CD4-positive, alpha-beta memory T cell (primary cell): ENCODE data around the gene C19orf25. TPM values are rescaled to one million over a fixed set of nuclear protein-coding genes. Genes with fewer than 3 reads are reported as not detected.

Experiments
- CTCF ChIA-PET: fragments of 350-600 bp; sonication (Branson Sonifier 250); formaldehyde crosslinking; loops from one replicate; lab custom pipeline; 2021; ENCODE audit warnings: inconsistent platforms; ENCODE audit not compliant: partially characterized antibody; lab: Charles Lee
- POLR2A ChIA-PET: fragments of 350-600 bp; sonication (Branson Sonifier 250); formaldehyde crosslinking; loops from one replicate; lab custom pipeline; 2021; ENCODE audit not compliant: partially characterized antibody; lab: Charles Lee
- DNase-seq, 5 donors: peaks; one replicate each; pipeline versions ENCODE4 v3.0.0 to v3.0.0-alpha.2; 2020 to 2022; ENCODE audit warnings: mixed read lengths in 1 of 5
- H3K27ac ChIP-seq: one replicate; pipeline ENCODE4 v1.7.0; 2013; ENCODE audit warnings: low read depth, low read length
- H3K27me3 ChIP-seq: 2 replicates; pipeline ENCODE4 v1.7.0; 2013; ENCODE audit warnings: mild to moderate bottlenecking, low read length, moderate library complexity; ENCODE audit not compliant: insufficient read depth
- H3K36me3 ChIP-seq: 2 replicates; pipeline ENCODE4 v1.7.0; 2013; ENCODE audit warnings: mild to moderate bottlenecking, low read length, moderate library complexity; ENCODE audit not compliant: insufficient read depth
- H3K4me1 ChIP-seq: 2 replicates; pipeline ENCODE4 v1.7.0; 2013; ENCODE audit warnings: mild to moderate bottlenecking, low read length, moderate library complexity; ENCODE audit not compliant: insufficient read depth
- H3K4me3 ChIP-seq, 2 donors: one replicate each; pipeline ENCODE4 v1.7.0; 2013; ENCODE audit warnings: low read length in 2 of 2, mild to moderate bottlenecking in 1 of 2
- H3K9me3 ChIP-seq, 2 donors: one replicate each; pipeline ENCODE4 v1.7.0; 2013; ENCODE audit warnings: low read length in 2 of 2, control low read depth in 1 of 2; ENCODE audit not compliant: control insufficient read depth in 1 of 2
- H3K27ac Mint-ChIP-seq, 7 donors: one replicate each; pipeline ENCODE4 v1.8.0; 2020 to 2021; ENCODE audit warnings: mixed read lengths in 7 of 7, mild to moderate bottlenecking in 6 of 7, inconsistent platforms in 3 of 7, moderate library complexity in 3 of 7
- H3K27me3 Mint-ChIP-seq, 2 donors: one replicate each; pipeline ENCODE4 v1.8.0; 2020 to 2021; ENCODE audit warnings: mixed read lengths in 2 of 2
- H3K36me3 Mint-ChIP-seq, 2 donors: one replicate each; pipeline ENCODE4 v1.8.0; 2020 to 2021; ENCODE audit warnings: mixed read lengths in 2 of 2, inconsistent platforms in 1 of 2, mild to moderate bottlenecking in 1 of 2
- H3K4me1 Mint-ChIP-seq, 4 donors: one replicate each; pipeline ENCODE4 v1.8.0; 2020 to 2021; ENCODE audit warnings: mixed read lengths in 4 of 4, mild to moderate bottlenecking in 1 of 4
- H3K4me3 Mint-ChIP-seq, 8 donors: one replicate each; pipeline ENCODE4 v1.8.0; 2020 to 2021; ENCODE audit warnings: mixed read lengths in 8 of 8, mild to moderate bottlenecking in 7 of 8, moderate library complexity in 6 of 8, inconsistent platforms in 3 of 8
- H3K9me3 Mint-ChIP-seq, 8 donors: one replicate each; pipeline ENCODE4 v1.8.0; 2020 to 2021; ENCODE audit warnings: mixed read lengths in 8 of 8, mild to moderate bottlenecking in 5 of 8, inconsistent platforms in 3 of 8, moderate library complexity in 1 of 8
- intact Hi-C: fragments of 100-400 bp; cut with micrococcal nuclease; formaldehyde crosslinking; loops from one replicate; pipeline ENCODE4 v1.15.1; 2023
- polyA plus RNA-seq, 2 donors: library from polyadenylated mRNA; unstranded; fragments of 300-500 nt; fragmentation: Illumina TruSeq; gene quantifications; one replicate each; pipeline ENCODE4 v1.2.3, GENCODE V29; 2021
- total RNA-seq, 2 experiments: library from RNA; stranded (reverse); gene quantifications; one replicate each; pipeline ENCODE4 v1.2.3, GENCODE V29; 2021

The C19orf25 gene
- total RNA-seq (10 to 100 TPM; 68.8 to 79.8 TPM), polyA plus RNA-seq (10 to 100 TPM; 41.5 to 48.9 TPM)

DNA sequence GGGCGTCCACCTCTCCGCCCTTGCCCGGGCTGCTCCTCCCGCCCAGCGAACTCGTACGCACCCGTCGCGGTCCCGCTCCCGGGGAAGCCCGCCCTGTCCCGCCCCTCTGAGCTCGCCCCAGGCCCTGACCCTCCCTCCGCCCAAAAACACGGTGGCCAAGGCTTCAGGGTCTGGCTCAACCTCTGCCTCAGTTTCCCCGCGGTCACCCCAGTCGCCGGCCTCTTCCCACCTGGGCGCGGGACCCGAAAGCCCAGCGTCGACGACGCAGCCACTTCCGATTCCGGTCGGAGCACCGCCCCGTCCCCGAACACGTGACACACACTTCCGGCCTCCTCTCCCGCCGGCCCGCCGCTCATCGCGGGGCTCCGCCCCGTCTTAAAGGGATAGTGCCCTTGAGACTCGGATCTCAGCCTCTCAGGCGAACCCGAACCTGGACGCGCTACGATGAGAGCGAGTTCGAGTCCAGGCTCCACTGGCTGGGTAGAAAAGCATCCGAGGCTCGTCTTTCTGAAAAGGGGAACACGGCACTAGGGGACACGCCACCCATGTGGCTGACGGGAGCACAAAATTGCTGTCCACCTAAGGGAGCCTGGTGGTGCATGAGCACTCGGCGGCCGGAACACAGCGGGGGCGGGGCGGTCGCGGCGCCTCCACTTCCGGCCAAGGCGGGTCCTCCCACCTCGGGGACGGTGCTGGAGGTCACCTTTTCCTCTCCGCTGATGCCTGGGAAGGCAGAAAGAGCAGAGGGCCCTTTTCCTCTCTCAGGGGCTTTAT, at the start of gene C19orf25:
C19orf25 (minus strand) TSS at position 282 of the 774 bp plus-strand sequence. CDS start 312 bp downstream, outside the sequence.
- peak; percentile 87 to 91 (median 89) for DNase-seq
- peaks cover 14% of the 10 kb centered on the region for H3K4me1 ChIP-seq
- H3K36me3 ChIP-seq: no peaks in the 10 kb centered on the region
- intact Hi-C loops: loop anchor here (1.0 kb wide), 2 partner anchors 9 to 11 kb away; partner anchors contain the start of gene PCSK4
- no peaks in the 10 kb centered on the region for H3K27me3 ChIP-seq
- Mint-ChIP-seq H3K4me3 (peak within 1 kb of the TSS; percentile 97 to 100 (median 98)), H3K4me1 (peaks cover 6 to 32% (median 14%) of the 10 kb centered on the region in 4 donors), H3K9me3 (no peaks in the 10 kb centered on the region), H3K36me3 (peaks cover 4 to 7% of the 10 kb centered on the region in 2 donors), H3K27ac (peak within 1 kb of the TSS; percentile 87 to 99 (median 97)), H3K27me3 (no peaks in the 10 kb centered on the region)
- H3K9me3 ChIP-seq: no peaks in the 10 kb centered on the region
- ChIA-PET CTCF (no interaction called here), POLR2A (interaction anchor here (0.7 to 1.5 kb wide), 3 partner anchors 9 to 12 kb away, joined by 3 to 5 read pairs (median 4); partner anchors contain the start of gene REEP6)
- H3K27ac ChIP-seq: peak within 1 kb of the TSS; percentile 76
- H3K4me3 ChIP-seq: peak within 1 kb of the TSS; percentile 46 to 52

DNA sequence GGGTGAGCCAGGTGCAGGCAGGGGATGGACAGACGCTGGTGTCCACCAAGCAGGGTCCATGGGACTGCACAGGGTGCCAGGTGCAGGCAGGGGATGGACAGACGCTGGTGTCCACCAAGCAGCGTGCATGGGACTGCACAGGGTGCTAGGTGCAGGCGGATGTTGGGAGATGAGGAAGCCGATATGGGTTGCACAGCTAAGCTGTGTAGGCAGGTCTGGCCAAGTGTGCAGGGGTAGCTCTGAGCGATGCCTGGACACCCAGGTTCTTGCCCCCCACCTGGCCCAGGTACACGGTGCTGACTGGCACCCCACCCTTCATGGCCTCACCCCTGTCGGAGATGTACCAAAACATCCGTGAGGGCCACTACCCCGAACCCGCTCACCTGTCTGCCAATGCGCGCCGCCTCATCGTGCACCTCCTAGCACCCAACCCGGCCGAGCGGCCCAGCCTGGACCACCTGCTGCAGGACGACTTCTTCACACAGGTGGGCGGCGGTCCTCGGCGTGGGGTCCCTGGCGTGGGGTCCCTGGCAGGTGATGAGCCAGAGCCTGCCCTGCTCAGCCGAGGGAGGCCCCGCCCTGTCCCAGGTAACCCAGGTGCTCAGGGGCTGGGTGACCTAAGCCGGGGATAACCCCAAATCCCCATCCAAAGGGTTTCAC, 48.8 kb upstream of the C19orf25 start:
- ChIA-PET CTCF (no interaction called here), POLR2A (no interaction called here)
- H3K4me1 ChIP-seq: no peaks in the 10 kb centered on the region
- H3K27me3 Mint-ChIP-seq: peaks cover 23% of the 10 kb centered on the region in 2 donors
- H3K4me1 Mint-ChIP-seq: peaks cover 0 to 9% (median 7%) of the 10 kb centered on the region in 4 donors
- no peak overlapping the region for H3K27ac Mint-ChIP-seq
- no peak overlapping the region for H3K4me3 Mint-ChIP-seq
- peaks cover 10% of the 10 kb centered on the region for H3K27me3 ChIP-seq
- H3K9me3 ChIP-seq: no peaks in the 10 kb centered on the region
- no peak for DNase-seq
- no peaks in the 10 kb centered on the region for H3K36me3 ChIP-seq
- no peak overlapping the region for H3K4me3 ChIP-seq
- intact Hi-C loops: no loop called here
- H3K9me3 Mint-ChIP-seq: peaks cover 0 to 3% (median 0%) of the 10 kb centered on the region in 8 donors
- no peaks in the 10 kb centered on the region for H3K36me3 Mint-ChIP-seq
- H3K27ac ChIP-seq: no peak overlapping the region

DNA sequence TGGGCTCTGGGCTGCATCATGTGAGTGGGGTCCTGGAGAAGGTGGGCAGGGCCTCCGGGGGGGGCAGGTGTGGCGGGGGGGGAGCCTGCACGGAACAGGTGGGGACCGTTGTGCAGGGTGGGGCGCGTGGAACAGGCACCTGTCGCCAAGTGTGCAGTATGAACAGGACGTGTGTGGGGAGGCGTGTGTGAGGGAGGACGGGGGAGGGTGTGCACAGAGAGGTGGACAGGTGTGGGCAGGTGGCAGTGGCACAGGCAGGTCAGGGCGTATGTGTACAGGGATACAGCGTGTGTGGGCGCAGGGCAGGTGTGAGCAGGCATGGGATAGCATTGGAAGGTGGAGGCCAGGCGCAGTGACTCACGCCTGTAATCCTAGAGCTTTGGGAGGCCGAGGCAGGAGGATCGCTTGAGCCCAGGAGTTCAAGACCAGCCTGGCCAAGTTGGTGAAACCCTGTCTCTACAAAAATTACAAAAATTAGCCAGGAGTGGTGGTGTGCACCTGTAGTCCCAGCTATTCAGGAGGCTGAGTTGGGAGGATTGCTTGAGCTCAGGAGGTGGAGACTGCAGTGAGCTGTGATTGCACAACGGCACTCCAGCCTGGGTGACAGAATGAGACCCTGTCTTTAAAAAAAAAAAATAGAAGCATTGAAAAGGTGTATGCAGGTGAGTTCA, 48.1 kb upstream of the C19orf25 start:
- Mint-ChIP-seq H3K4me3 (no peak overlapping the region), H3K4me1 (peaks cover 0 to 9% (median 7%) of the 10 kb centered on the region in 4 donors), H3K27ac (no peak overlapping the region), H3K27me3 (peaks cover 23% of the 10 kb centered on the region in 2 donors), H3K9me3 (peaks cover 0 to 3% (median 0%) of the 10 kb centered on the region in 8 donors), H3K36me3 (no peaks in the 10 kb centered on the region)
- intact Hi-C loops: no loop called here
- POLR2A ChIA-PET: no interaction called here
- Histone ChIP-seq H3K4me1 (no peaks in the 10 kb centered on the region), H3K27me3 (peaks cover 10% of the 10 kb centered on the region), H3K4me3 (no peak overlapping the region), H3K36me3 (no peaks in the 10 kb centered on the region), H3K27ac (no peak overlapping the region), H3K9me3 (no peaks in the 10 kb centered on the region)
- DNase-seq: no peak
- CTCF ChIA-PET: no interaction called here

DNA sequence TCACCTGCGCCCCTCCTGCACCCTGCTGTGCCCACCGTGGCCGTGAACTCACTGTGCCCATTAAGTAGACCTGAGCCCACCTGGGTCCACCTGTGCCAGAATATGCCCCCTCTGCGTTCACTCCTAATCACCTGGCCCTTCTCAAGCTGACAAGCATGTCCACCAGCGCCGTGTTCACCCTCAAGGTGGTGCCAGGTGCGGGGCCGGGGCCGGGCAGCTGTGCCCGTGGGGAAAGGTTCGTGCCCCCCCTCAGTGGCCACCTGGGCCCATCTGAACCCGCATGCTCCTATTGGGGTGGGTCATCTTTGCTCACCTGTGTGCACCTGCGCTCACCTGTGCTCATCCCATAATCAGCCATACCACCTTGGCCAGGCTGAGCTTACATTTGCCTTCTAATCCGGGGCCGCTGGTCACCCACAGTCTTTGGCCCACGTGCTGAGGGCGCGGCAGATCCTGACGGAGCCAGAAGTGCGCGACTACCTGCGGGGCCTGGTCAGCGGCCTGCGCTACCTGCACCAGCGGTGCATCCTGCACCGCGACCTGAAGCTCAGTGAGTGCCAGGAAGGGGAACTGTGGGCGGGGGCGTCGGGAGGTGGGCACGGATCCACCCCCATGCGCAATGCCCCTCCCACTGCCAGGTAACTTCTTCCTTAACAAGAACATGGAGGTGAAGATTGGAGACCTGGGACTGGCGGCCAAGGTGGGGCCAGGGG, 47.2 kb upstream of the C19orf25 start:
- H3K4me3 Mint-ChIP-seq: peak overlapping the region in 1 of 8 donors; percentile 41
- no peaks in the 10 kb centered on the region for H3K4me1 ChIP-seq
- intact Hi-C loops: no loop called here
- no peaks in the 10 kb centered on the region for H3K36me3 Mint-ChIP-seq
- DNase-seq: no peak
- H3K4me1 Mint-ChIP-seq: peaks cover 0 to 9% (median 6%) of the 10 kb centered on the region in 4 donors
- H3K27ac ChIP-seq: no peak overlapping the region
- no peaks in the 10 kb centered on the region for H3K9me3 ChIP-seq
- H3K27me3 ChIP-seq: peaks cover 10% of the 10 kb centered on the region
- ChIA-PET CTCF (no interaction called here), POLR2A (no interaction called here)
- peaks cover 0 to 3% (median 0%) of the 10 kb centered on the region in 8 donors for H3K9me3 Mint-ChIP-seq
- no peak overlapping the region for H3K27ac Mint-ChIP-seq
- H3K27me3 Mint-ChIP-seq: peaks cover 20 to 21% of the 10 kb centered on the region in 2 donors
- H3K4me3 ChIP-seq: no peak overlapping the region
- no peaks in the 10 kb centered on the region for H3K36me3 ChIP-seq

DNA sequence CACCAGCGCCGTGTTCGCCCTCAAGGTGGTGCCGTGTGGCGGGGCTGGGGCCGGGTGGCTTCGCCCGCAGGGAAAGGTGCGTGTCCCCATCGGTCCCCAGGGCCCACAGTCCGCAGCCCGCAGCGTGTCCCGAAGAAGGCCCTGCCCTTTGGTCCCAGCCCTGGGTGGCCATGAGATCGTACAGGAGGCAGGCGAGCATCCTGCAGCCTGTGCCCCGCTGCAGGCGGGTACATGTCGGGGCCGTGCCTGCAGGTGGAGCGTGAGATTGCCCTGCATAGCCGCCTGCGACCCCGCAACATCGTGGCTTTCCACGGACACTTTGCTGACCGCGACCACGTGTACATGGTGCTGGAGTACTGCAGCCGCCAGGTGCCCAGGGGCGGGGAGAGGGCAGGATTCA, 46.3 kb upstream of the C19orf25 start:
- intact Hi-C loops: no loop called here
- no peak for DNase-seq
- Mint-ChIP-seq H3K36me3 (no peaks in the 10 kb centered on the region), H3K9me3 (peaks cover 0 to 3% (median 0%) of the 10 kb centered on the region in 8 donors), H3K4me3 (no peak overlapping the region), H3K27ac (no peak overlapping the region), H3K27me3 (peaks cover 20 to 21% of the 10 kb centered on the region in 2 donors), H3K4me1 (peaks cover 0 to 9% (median 6%) of the 10 kb centered on the region in 4 donors)
- no peaks in the 10 kb centered on the region for H3K9me3 ChIP-seq
- no peak overlapping the region for H3K4me3 ChIP-seq
- H3K36me3 ChIP-seq: no peaks in the 10 kb centered on the region
- H3K27ac ChIP-seq: no peak overlapping the region
- ChIA-PET CTCF (no interaction called here), POLR2A (no interaction called here)
- H3K27me3 ChIP-seq: peaks cover 10% of the 10 kb centered on the region
- no peaks in the 10 kb centered on the region for H3K4me1 ChIP-seq

DNA sequence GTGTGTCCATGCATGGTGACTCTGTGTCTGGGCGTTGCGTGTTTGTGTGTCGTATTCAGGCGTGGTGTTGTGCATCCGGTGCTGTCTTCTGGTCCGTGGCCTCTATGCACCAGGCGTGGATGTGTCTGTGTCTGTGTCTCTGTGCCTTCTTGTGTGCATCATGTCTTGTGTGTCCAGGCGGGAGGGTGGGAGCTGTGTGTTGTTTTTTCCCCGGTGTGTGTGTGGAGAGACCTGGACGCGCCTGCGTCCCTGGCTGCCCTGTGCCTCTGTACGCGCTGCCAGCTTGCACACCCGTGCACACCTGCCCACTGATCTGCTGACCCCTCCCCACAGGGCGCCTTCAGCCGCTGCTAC, 45.9 kb upstream of the C19orf25 start:
- intact Hi-C loops: no loop called here
- H3K4me1 Mint-ChIP-seq: peaks cover 0 to 9% (median 6%) of the 10 kb centered on the region in 4 donors
- H3K36me3 ChIP-seq: no peaks in the 10 kb centered on the region
- no peak overlapping the region for H3K4me3 ChIP-seq
- no peak for DNase-seq
- POLR2A ChIA-PET: no interaction called here
- H3K27ac ChIP-seq: no peak overlapping the region
- H3K4me3 Mint-ChIP-seq: peak overlapping the region in 2 of 8 donors; percentile 65 to 80
- H3K27me3 Mint-ChIP-seq: peaks cover 20 to 21% of the 10 kb centered on the region in 2 donors
- no peak overlapping the region for H3K27ac Mint-ChIP-seq
- no peaks in the 10 kb centered on the region for H3K4me1 ChIP-seq
- H3K9me3 Mint-ChIP-seq: peaks cover 0 to 3% (median 0%) of the 10 kb centered on the region in 8 donors
- CTCF ChIA-PET: no interaction called here
- no peaks in the 10 kb centered on the region for H3K36me3 Mint-ChIP-seq
- H3K9me3 ChIP-seq: no peaks in the 10 kb centered on the region
- H3K27me3 ChIP-seq: peaks cover 10% of the 10 kb centered on the region
